Esophagus squamous epithelium (tissue), 5 donors: ENCODE results near the gene COX8A. TPM values are rescaled to one million over a fixed set of nuclear protein-coding genes. Genes with fewer than 3 reads are reported as not detected.

Experiments used
- DNase-seq: peaks from one replicate; lab custom pipeline; 2025; lab: John Stamatoyannopoulos, UW
- H3K27ac ChIP-seq, 4 donors: fragments of 200-600 bp; sonication (generic); one replicate each; pipeline ENCODE4 v1.5.1; 2016 to 2019; ENCODE audit warnings: mild to moderate bottlenecking in 1 of 4
- H3K27me3 ChIP-seq, 4 donors: fragments of 200-600 bp; sonication (generic); 1 replicate in 3 of 4; 2 replicates in 1 of 4; pipeline versions ENCODE4 v1.5.1 to v1.6.0; 2017 to 2021; ENCODE audit warnings: antibody characterized with exemption in 1 of 4
- H3K36me3 ChIP-seq, 3 donors: fragments of 200-600 bp; sonication (generic); one replicate each; pipeline ENCODE4 v1.5.1; 2016 to 2019
- H3K4me1 ChIP-seq, 3 donors: fragments of 200-600 bp; sonication (generic); one replicate each; pipeline ENCODE4 v1.5.1; 2017 to 2019
- H3K4me3 ChIP-seq, 4 donors: fragments of 200-600 bp; sonication (generic); 1 replicate in 3 of 4; 2 replicates in 1 of 4; pipeline ENCODE4 v1.5.1; 2016 to 2019; ENCODE audit warnings: mild to moderate bottlenecking in 2 of 4, moderate library complexity in 1 of 4
- H3K9me3 ChIP-seq, 3 donors: fragments of 200-600 bp; sonication (generic); one replicate each; pipeline ENCODE4 v1.5.1; 2016 to 2019
- POLR2A ChIP-seq, 4 donors: fragments of 450-650 bp; IDR thresholded peaks; one replicate each; pipeline ENCODE4 v1.6.1; 2017; ENCODE audit warnings: antibody characterized with exemption in 4 of 4, mild to moderate bottlenecking in 4 of 4, moderate library complexity in 3 of 4
- WGBS, 2 donors: methylation state at CpG; one replicate each; pipeline ENCODE4 v1.1.5; 2018; 5-methylcytosine and 5-hydroxymethylcytosine counted together
- intact Hi-C: fragments of 100-400 bp; cut with DNase I; formaldehyde crosslinking; loops from one replicate; pipeline ENCODE4 v1.15.0; 2022
- total RNA-seq, 4 donors: library from RNA; depleted of rRNA; stranded (reverse); fragments of >200 nt; gene quantifications; one replicate each; pipeline ENCODE4 v1.1.0, GENCODE V29; 2016
- TF ChIP-seq, protein P1 (sequence below), 6 experiments: fragments of 450-650 bp in 4 of 6; fragments of 200-600 bp in 2 of 6; sonication (generic) in 2 of 6; IDR thresholded peaks; one replicate each; pipeline ENCODE4 v1.5.1; 2016 to 2019; ENCODE audit warnings: antibody characterized with exemption in 6 of 6, mild to moderate bottlenecking in 4 of 6, moderate library complexity in 4 of 6
- donor health status: DM: yes; HTN: yes; CAD: no.

COX8A gene
- total RNA-seq, 4 donors from 2014 or later: 417 to 745 (median 637) TPM

DNA sequence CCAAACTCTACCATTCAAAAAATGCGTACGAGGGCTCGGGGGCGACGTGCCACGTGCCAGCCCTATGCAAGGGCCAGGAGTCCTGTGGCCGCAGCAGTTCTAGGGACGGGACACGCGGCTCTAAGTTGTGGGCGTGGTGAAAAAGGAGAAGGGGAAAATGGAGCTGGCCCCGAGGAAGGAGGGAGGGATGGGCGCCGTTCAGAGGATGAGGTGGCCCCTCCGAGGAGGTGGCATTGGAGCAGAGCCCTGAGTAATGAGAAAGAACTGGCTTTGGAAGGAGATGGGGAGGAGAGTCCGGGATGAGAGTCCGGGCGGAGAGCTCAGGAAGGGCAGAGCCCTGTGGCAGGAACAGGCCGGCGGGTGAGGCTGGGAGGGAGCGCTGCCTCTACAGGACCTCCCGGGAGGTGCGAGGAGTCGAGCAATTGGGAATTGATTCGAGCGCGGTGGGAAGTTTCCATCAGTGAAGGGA lies 32.8 kb downstream of the COX8A start:
- peaks cover 10 to 34% (median 13%) of the 10 kb centered on the region in 3 donors for H3K4me1 ChIP-seq
- DNase-seq: no peak
- H3K27ac ChIP-seq: peak overlapping the region in 3 of 4 donors; percentile 1 to 40 (median 40)
- TF ChIP-seq, protein P1, sequence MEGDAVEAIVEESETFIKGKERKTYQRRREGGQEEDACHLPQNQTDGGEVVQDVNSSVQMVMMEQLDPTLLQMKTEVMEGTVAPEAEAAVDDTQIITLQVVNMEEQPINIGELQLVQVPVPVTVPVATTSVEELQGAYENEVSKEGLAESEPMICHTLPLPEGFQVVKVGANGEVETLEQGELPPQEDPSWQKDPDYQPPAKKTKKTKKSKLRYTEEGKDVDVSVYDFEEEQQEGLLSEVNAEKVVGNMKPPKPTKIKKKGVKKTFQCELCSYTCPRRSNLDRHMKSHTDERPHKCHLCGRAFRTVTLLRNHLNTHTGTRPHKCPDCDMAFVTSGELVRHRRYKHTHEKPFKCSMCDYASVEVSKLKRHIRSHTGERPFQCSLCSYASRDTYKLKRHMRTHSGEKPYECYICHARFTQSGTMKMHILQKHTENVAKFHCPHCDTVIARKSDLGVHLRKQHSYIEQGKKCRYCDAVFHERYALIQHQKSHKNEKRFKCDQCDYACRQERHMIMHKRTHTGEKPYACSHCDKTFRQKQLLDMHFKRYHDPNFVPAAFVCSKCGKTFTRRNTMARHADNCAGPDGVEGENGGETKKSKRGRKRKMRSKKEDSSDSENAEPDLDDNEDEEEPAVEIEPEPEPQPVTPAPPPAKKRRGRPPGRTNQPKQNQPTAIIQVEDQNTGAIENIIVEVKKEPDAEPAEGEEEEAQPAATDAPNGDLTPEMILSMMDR (IDR thresholded peaks at IDR 0.05): no peak
- no peak for TF ChIP-seq POLR2A (IDR thresholded peaks at IDR 0.05)
- no peaks in the 10 kb centered on the region for H3K36me3 ChIP-seq
- WGBS, 2 donors: 1 to 2% methylated on average over 17 to 19 of the region's 27 CpGs
- H3K27me3 ChIP-seq: peaks cover 0 to 36% (median 0%) of the 10 kb centered on the region in 4 donors
- intact Hi-C loops: no loop called here
- peaks cover 0 to 3% (median 0%) of the 10 kb centered on the region in 3 donors for H3K9me3 ChIP-seq
- H3K4me3 ChIP-seq: peak overlapping the region; percentile 10 to 60 (median 38)

DNA sequence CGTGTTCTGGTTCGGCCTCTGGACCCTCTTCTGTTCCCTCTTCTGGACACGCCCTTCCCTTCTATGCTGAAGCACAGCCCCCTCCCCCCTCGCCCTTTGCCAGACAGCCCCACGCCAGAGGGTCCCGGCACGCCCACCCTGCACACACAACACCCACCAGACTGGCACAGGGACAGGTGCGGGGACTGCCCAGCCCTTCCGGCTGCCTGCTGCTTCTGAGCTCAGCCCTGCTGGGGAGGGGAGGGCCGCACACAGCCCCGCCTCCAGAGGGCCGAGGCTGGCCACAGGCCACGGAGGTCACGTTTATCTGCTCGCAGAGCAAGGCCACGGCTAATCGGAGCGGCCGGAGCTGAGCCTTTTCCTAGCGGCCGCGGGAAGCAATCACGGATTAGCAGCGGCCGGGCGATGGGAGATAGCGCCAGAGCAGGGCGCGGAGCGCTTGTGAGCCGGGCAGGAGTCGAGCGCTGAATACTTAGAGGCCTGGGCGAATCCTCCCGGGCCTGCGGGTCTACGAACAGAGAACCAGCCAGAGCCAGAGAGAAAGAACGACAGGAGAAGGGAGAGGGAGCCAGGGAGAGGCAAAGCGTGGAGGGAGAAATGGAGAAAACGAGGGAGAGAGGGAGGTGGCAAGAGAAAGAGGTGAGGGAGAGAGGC lies 33.3 kb downstream of the COX8A start:
- Histone ChIP-seq H3K4me1 (peaks cover 10 to 29% (median 12%) of the 10 kb centered on the region in 3 donors), H3K36me3 (no peaks in the 10 kb centered on the region), H3K4me3 (peak overlapping the region; percentile 10 to 60 (median 38)), H3K9me3 (peaks cover 0 to 3% (median 0%) of the 10 kb centered on the region in 3 donors), H3K27me3 (peaks cover 0 to 36% (median 0%) of the 10 kb centered on the region in 4 donors), H3K27ac (peak overlapping the region in 3 of 4 donors; percentile 1 to 40 (median 40))
- no peak for TF ChIP-seq POLR2A (IDR thresholded peaks at IDR 0.05)
- TF ChIP-seq, protein P1 (IDR thresholded peaks at IDR 0.05): peak in 3 of 6 experiments; percentile 27 to 40 (median 38)
- 8 to 28% methylated on average over 4 to 15 of the region's 40 CpGs for WGBS, 2 donors
- intact Hi-C loops: no loop called here
- DNase-seq: no peak

DNA sequence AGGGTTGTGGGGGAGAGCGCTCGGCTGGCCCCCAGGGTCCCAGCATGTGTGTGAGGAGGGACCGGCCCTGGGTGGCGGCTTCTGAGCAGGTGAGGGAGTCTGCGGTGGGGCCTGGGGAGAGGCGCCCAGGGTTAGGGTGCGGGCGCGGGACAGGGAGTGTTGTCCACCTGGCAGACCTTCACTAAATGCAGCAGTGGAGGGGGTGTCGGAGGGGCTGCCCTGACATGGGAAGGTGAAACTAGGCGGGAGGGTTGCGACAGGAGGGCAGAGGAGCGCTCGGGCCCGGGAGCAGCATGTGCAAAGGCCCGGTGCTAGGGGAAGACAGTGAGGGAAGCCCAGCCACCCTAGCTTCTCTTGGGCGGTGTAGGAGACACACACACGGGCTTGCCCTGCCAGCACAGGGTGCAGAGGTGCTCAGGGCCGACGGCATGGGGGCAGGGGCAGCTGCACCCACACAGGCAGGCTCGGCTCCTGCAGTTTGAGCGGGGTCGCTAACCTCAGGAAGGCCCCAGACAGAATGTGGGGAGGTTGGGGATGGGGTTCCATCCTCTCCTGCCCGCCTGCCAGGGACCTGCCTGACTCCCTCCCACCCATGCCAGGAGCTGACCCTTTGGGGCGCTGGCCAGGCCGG lies 34.0 kb downstream of the COX8A start:
- peaks cover 10 to 28% (median 12%) of the 10 kb centered on the region in 3 donors for H3K4me1 ChIP-seq
- H3K27me3 ChIP-seq: peaks cover 0 to 36% (median 0%) of the 10 kb centered on the region in 4 donors
- H3K9me3 ChIP-seq: peaks cover 0 to 3% (median 0%) of the 10 kb centered on the region in 3 donors
- no peaks in the 10 kb centered on the region for H3K36me3 ChIP-seq
- no peak for DNase-seq
- intact Hi-C loops: no loop called here
- peak overlapping the region in 2 of 4 donors; percentile 40 to 60 for H3K4me3 ChIP-seq
- TF ChIP-seq, protein P1 (IDR thresholded peaks at IDR 0.05): no peak
- no peak for TF ChIP-seq POLR2A (IDR thresholded peaks at IDR 0.05)
- H3K27ac ChIP-seq: peak overlapping the region in 2 of 4 donors; percentile 1 to 40
- 81 to 84% methylated on average over 14 to 16 of the region's 26 CpGs for WGBS, 2 donors

DNA sequence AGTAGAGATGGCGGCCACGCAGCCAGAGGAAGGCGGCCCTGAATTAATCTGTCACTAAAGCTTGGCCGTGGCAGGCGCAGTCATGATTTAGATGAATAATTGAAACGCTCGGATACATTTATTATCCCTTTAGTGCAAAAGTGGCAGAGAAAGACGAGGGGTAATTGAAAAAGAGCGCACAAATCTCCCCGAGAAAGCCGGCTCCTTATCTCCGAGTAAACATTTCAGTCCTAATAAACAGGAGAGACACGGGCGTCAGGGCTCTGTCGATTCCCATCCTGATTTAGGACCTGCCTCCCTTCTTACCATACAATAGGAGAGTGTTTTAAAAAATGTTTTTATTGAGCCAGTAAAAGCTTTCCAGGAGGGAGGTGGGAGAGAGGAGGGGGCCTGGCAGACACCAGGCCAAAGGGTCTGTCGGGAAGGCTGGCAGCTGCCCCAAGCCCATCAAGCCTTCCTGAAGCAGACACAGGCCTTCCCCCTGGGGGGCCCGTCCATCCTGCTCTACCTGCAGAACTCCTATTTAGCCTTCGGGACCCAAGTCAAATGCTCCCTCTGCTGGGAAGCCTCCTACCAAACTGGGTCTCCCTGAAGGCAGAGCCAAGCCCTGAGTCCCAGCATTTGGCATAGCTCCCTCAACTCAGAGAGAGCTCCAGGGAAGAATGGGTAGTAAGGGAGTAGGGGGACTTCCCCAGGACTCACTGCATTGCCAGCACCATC lies 34.7 kb downstream of the COX8A start:
- no peak for TF ChIP-seq POLR2A (IDR thresholded peaks at IDR 0.05)
- TF ChIP-seq, protein P1 (IDR thresholded peaks at IDR 0.05): no peak
- Histone ChIP-seq H3K27ac (no peak overlapping the region), H3K4me3 (no peak overlapping the region), H3K36me3 (no peaks in the 10 kb centered on the region), H3K9me3 (peaks cover 0 to 3% (median 0%) of the 10 kb centered on the region in 3 donors), H3K27me3 (peaks cover 0 to 36% (median 0%) of the 10 kb centered on the region in 4 donors), H3K4me1 (peaks cover 10 to 28% (median 12%) of the 10 kb centered on the region in 3 donors)
- 88% methylated on average over 15 to 18 of the region's 18 CpGs for WGBS, 2 donors
- intact Hi-C loops: no loop called here
- no peak for DNase-seq
